ENCODE data around the gene SORBS1. TPM values are rescaled to one million over a fixed set of nuclear protein-coding genes. Genes with fewer than 3 reads are reported as not detected.
A peak's percentile ranks its signal among the peaks of the same experiment; 100 is the strongest.

The SORBS1 gene
- total RNA-seq, 4 donors from 2014 or later: 92.2 to 308 (median 150) TPM

GRCh38 chr10:95273393-95274312 lies 287.5 kb downstream of the SORBS1 start:
- H3K27me3 ChIP-seq: no peaks in the 10 kb centered on the region
- intact Hi-C loops (cut with DNase I; ENCODE audit: low total_unique reads): no loop called here
- peaks cover 0 to 8% (median 4%) of the 10 kb centered on the region in 4 donors for H3K36me3 ChIP-seq
- in situ Hi-C loops (cut with MboI; ENCODE audit: low pct_ligation_motif_present in 1 of 4, low pct_unique_long_range_greater_than_20kb in 1 of 4, low sequenced_read_pairs in 3 of 4): no loop called here
- peaks cover 51 to 81% (median 62%) of the 10 kb centered on the region in 4 donors for H3K4me1 ChIP-seq
- peak; percentile 66 for DNase-seq
- no peak overlapping the region for H3K4me3 ChIP-seq
- TF ChIP-seq POLR2AphosphoS5 (IDR thresholded peaks at IDR 0.05) (peak in 2 of 3 donors; percentile 63 to 81), POLR2A (IDR thresholded peaks at IDR 0.05) (peak; percentile 11), EP300 (IDR thresholded peaks at IDR 0.05; ENCODE audit: low read depth) (peak; percentile 5), CTCF (IDR thresholded peaks at IDR 0.05) (no peak)
- peak overlapping the region; percentile 88 to 99 (median 91) for H3K27ac ChIP-seq
- H3K9me3 ChIP-seq: no peaks in the 10 kb centered on the region
- 10 to 46% methylated on average over 2 to 13 of the region's 13 CpGs for WGBS, 2 donors (ENCODE audit: low coverage in 1 of 2)

DNA sequence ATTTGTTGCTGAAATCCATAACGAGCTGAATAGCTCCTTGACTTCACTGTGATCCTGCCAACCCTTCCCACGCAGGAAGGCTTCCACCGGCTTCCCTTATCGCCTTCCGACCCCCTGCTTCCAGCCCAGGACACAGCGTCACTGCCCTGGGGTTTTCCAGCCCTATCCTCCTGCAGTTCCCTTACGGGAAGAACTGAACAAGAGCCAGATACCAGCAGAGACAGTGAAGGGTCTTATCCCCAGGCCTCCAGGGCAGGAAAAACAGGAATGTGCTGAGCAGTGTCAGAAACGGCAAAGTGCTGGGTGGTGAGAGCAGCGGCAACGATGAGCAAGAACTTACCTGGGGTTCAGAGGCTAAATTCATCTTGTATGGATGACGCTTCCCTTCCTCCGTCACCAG lies 292.7 kb downstream of the SORBS1 start:
- 67 to 80% methylated on average over 1 to 12 of the region's 12 CpGs for WGBS, 2 donors (ENCODE audit: low coverage in 1 of 2)
- Histone ChIP-seq H3K4me3 (no peak overlapping the region), H3K27me3 (no peaks in the 10 kb centered on the region), H3K4me1 (peaks cover 32 to 65% (median 49%) of the 10 kb centered on the region in 4 donors), H3K9me3 (no peaks in the 10 kb centered on the region), H3K36me3 (peaks cover 0 to 15% (median 4%) of the 10 kb centered on the region in 4 donors), H3K27ac (peak overlapping the region; percentile 73 to 88 (median 86))
- intact Hi-C loops (cut with DNase I; ENCODE audit: low total_unique reads) (no loop called here), in situ Hi-C loops (cut with MboI; ENCODE audit: low pct_ligation_motif_present in 1 of 4, low pct_unique_long_range_greater_than_20kb in 1 of 4, low sequenced_read_pairs in 3 of 4) (no loop called here)
- DNase-seq: no peak
- TF ChIP-seq POLR2A (IDR thresholded peaks at IDR 0.05) (no peak), CTCF (IDR thresholded peaks at IDR 0.05) (no peak), POLR2AphosphoS5 (IDR thresholded peaks at IDR 0.05) (peak in 2 of 3 donors; percentile 21 to 27), EP300 (IDR thresholded peaks at IDR 0.05; ENCODE audit: low read depth) (peak; percentile 75)

- Histone ChIP-seq H3K4me3 (no peak overlapping the region), H3K36me3 (peaks cover 0 to 17% (median 6%) of the 10 kb centered on the region in 4 donors), H3K27ac (peak overlapping the region; percentile 73 to 88 (median 86)), H3K27me3 (no peaks in the 10 kb centered on the region), H3K9me3 (no peaks in the 10 kb centered on the region), H3K4me1 (peaks cover 20 to 53% (median 42%) of the 10 kb centered on the region in 4 donors)
- DNase-seq: no peak
- in situ Hi-C loops (cut with MboI; ENCODE audit: low pct_ligation_motif_present in 1 of 4, low pct_unique_long_range_greater_than_20kb in 1 of 4, low sequenced_read_pairs in 3 of 4) (no loop called here), intact Hi-C loops (cut with DNase I; ENCODE audit: low total_unique reads) (no loop called here)
- WGBS, 2 donors (ENCODE audit: low coverage in 1 of 2): 47 to 58% methylated on average over 3 of the region's 3 CpGs
- TF ChIP-seq CTCF (IDR thresholded peaks at IDR 0.05) (no peak), POLR2AphosphoS5 (IDR thresholded peaks at IDR 0.05) (no peak), POLR2A (IDR thresholded peaks at IDR 0.05) (no peak), EP300 (IDR thresholded peaks at IDR 0.05; ENCODE audit: low read depth) (no peak)
Observed at GRCh38 chr10:95267251-95267650, 293.9 kb downstream of the SORBS1 start.

DNA sequence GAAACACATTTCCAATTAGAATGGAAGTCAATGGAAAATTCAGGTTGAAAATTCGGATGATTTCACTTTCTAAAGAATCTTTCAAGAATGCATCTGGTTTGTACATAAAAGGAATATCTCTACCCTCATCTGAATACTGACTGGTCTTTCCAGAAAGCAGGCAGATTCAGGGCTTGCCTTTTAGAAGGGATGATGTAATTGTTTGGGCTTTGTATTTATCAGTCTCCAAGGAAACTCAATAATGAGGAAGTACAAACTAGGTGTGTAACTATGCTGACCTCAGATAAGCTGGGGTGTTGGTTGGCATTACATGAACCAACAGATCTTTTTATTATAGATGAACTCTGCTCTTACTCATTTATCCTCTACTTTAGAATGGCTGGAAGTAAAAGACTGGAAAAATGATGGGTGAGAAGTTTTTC lies 294.5 kb downstream of the SORBS1 start:
- WGBS, 2 donors (ENCODE audit: low coverage in 1 of 2): 18 to 25% methylated on average over 1 of the region's 1 CpG
- DNase-seq: no peak

More for the DNA sequence above, 294.5 kb downstream of the SORBS1 start:
- in situ Hi-C loops (cut with MboI; ENCODE audit: low pct_ligation_motif_present in 1 of 4, low pct_unique_long_range_greater_than_20kb in 1 of 4, low sequenced_read_pairs in 3 of 4) (no loop called here), intact Hi-C loops (cut with DNase I; ENCODE audit: low total_unique reads) (no loop called here)
- peaks cover 20 to 50% (median 37%) of the 10 kb centered on the region in 4 donors for H3K4me1 ChIP-seq
- peak overlapping the region; percentile 73 to 88 (median 86) for H3K27ac ChIP-seq
- H3K36me3 ChIP-seq: peaks cover 0 to 21% (median 6%) of the 10 kb centered on the region in 4 donors
- H3K27me3 ChIP-seq: no peaks in the 10 kb centered on the region
- TF ChIP-seq CTCF (IDR thresholded peaks at IDR 0.05) (no peak), POLR2AphosphoS5 (IDR thresholded peaks at IDR 0.05) (peak; percentile 12 to 84 (median 76)), EP300 (IDR thresholded peaks at IDR 0.05; ENCODE audit: low read depth) (peak; percentile 96), POLR2A (IDR thresholded peaks at IDR 0.05) (no peak)
- H3K4me3 ChIP-seq: peak overlapping the region in 1 of 4 donors; percentile 4
- no peaks in the 10 kb centered on the region for H3K9me3 ChIP-seq
